GM19023 (cell line): ENCODE measurements around the gene NFIB.

Experiments used
- ATAC-seq: cut with Tn5 transposase; IDR thresholded peaks from one replicate; pipeline ENCODE4 v1.9.1; 2021; ENCODE audit warnings: mild to moderate bottlenecking, moderate library complexity; ENCODE audit not compliant: unreplicated experiment

Gene NFIB

GRCh38 chr9:14056316-14056861 is 257.6 kb downstream of the NFIB start:
- ATAC-seq: no peak

- ATAC-seq: no peak
These were observed 259.8 kb downstream of the NFIB start for GRCh38 chr9:14054096-14054495.

- ATAC-seq: no peak
These were observed 261.6 kb downstream of the NFIB start for GRCh38 chr9:14052359-14052758.

- ATAC-seq: no peak
These were observed 262.5 kb downstream of the NFIB start for GRCh38 chr9:14051419-14051818.

GRCh38 chr9:14043483-14043882 is 270.5 kb downstream of the NFIB start:
- no peak for ATAC-seq

- ATAC-seq: no peak
These were observed 276.6 kb downstream of the NFIB start for GRCh38 chr9:14037331-14037730.

- ATAC-seq: no peak
These were observed 280.9 kb downstream of the NFIB start for GRCh38 chr9:14033067-14033466.
